AG09309 (cell line): ENCODE results near the gene PINK1.
A peak's percentile ranks its signal among the peaks of the same experiment; 100 is the strongest.

ENCODE experiments used
- DNase-seq: peaks from one replicate; pipeline ENCODE4 v3.0.0-alpha.2; 2010; ENCODE audit warnings: low read depth
- H3K4me3 ChIP-seq: 2 replicates; pipeline ENCODE4 v1.5.1; 2011; ENCODE audit warnings: mild to moderate bottlenecking, low read depth, low read length, moderate library complexity; ENCODE audit not compliant: control insufficient read depth
- CTCF ChIP-seq: IDR thresholded peaks from 2 replicates; pipeline ENCODE4 v1.5.1; 2011; ENCODE audit warnings: mild to moderate bottlenecking, low read depth, low read length, inconsistent platforms; ENCODE audit not compliant: insufficient read depth, control insufficient read depth; ENCODE audit errors: missing control alignments

Gene PINK1

GRCh38 chr1:20696397-20697333 lies 63.4 kb downstream of the PINK1 start:
- H3K4me3 ChIP-seq, result peak overlapping the region; percentile 58
- DNase-seq, result peak; percentile 77
- peak; percentile 93 for TF ChIP-seq CTCF

GRCh38 chr1:20697563-20697962 lies 64.3 kb downstream of the PINK1 start:
- no peak overlapping the region for H3K4me3 ChIP-seq
- TF ChIP-seq CTCF, result no peak
- DNase-seq, result no peak

GRCh38 chr1:20698195-20698910 lies 65.1 kb downstream of the PINK1 start:
- peak; percentile 41 for DNase-seq
- no peak for TF ChIP-seq CTCF
- no peak overlapping the region for H3K4me3 ChIP-seq

- no peak overlapping the region for H3K4me3 ChIP-seq
- DNase-seq, result no peak
- TF ChIP-seq CTCF, result no peak
These were observed 66.3 kb downstream of the PINK1 start for GRCh38 chr1:20699558-20699957.

GRCh38 chr1:20700636-20701215 lies 67.5 kb downstream of the PINK1 start:
- no peak for TF ChIP-seq CTCF

More at GRCh38 chr1:20700636-20701215, 67.5 kb downstream of the PINK1 start:
- no peak for DNase-seq
- H3K4me3 ChIP-seq, result no peak overlapping the region
